GM12873 (cell line): ENCODE results near the gene RBMXL3.

ENCODE experiments used
- CTCF ChIP-seq: IDR thresholded peaks from 2 replicates; pipeline ENCODE4 v1.5.1; 2012; ENCODE audit warnings: low read depth, mild to moderate bottlenecking, moderate library complexity, low read length, control low read depth; ENCODE audit not compliant: insufficient read depth; ENCODE audit errors: missing control alignments

Gene RBMXL3

DNA sequence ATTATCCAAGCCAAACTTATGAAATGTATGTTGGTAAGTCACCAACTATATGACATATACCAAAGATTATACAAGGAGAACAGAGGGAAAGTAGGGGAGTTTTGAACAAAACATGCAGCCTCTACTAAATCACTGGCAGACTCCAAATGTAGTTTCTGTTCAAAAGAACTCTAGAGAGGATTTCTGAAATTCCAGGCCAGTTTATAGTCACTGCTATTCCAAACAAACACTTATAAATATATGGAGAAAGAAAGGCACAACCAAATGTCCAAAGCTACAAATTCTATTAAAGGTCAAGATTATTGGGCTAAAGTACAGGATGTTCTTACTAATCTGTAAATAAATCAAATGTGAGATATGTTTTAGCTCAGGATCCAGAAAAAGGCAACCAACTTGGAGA is 47.4 kb downstream of the RBMXL3 start:
- no peak for TF ChIP-seq CTCF

- TF ChIP-seq CTCF: no peak
Observed at GRCh38 chrX:115237056-115237455, 47.8 kb downstream of the RBMXL3 start.
